ENCODE results near the gene ADAMTS18. TPM values are rescaled to one million over a fixed set of nuclear protein-coding genes. Genes with fewer than 3 reads are reported as not detected.

The ADAMTS18 gene
- total and polyA plus RNA-seq, 2 of the 8 experiments (the other 6 are each of a cell fraction or from before 2014, with no cell fraction given) = 0.05 to 0.19 TPM

DNA sequence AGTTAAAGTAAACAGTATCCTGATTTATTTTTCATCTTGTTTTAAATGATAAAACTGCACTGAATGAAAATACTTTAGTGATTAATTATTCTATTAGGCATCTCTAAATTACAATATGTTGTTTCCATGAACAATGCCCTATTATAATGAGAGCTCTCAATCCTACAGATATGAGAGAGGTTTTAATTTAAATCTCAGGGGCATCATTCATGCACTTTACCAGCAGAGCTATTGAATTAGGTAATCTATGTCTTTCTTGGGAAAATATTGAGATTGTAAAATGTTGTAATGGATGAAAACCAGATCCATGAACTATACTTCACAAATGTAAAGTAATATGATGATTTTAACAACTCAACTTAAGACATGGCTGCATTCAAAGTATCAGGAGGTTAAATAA, 103.8 kb downstream of the ADAMTS18 start (continued):
- no peak for TF ChIP-seq NRF1 (IDR thresholded peaks at IDR 0.05; ENCODE audit: low read depth, low read length)
- TF ChIP-seq RFX5 (IDR thresholded peaks at IDR 0.05; ENCODE audit: borderline replicate concordance, low read depth, low read length) = no peak
- TF ChIP-seq, protein P1, sequence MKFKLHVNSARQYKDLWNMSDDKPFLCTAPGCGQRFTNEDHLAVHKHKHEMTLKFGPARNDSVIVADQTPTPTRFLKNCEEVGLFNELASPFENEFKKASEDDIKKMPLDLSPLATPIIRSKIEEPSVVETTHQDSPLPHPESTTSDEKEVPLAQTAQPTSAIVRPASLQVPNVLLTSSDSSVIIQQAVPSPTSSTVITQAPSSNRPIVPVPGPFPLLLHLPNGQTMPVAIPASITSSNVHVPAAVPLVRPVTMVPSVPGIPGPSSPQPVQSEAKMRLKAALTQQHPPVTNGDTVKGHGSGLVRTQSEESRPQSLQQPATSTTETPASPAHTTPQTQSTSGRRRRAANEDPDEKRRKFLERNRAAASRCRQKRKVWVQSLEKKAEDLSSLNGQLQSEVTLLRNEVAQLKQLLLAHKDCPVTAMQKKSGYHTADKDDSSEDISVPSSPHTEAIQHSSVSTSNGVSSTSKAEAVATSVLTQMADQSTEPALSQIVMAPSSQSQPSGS (IDR thresholded peaks at IDR 0.05; ENCODE audit: low read length) = no peak

All from H1 (cell line).